CD4-positive, alpha-beta T cell (primary cell): ENCODE data around the gene SYNPO. TPM values are rescaled to one million over a fixed set of nuclear protein-coding genes. Genes with fewer than 3 reads are reported as not detected.

Experiments used
- ATAC-seq: fragments of 200-7000 bp; cut with Tn5 transposase; one replicate; pipeline ENCODE4 v1.10.0; 2022; ENCODE audit warnings: mild to moderate bottlenecking; ENCODE audit not compliant: poor library complexity
- CTCF ChIA-PET: fragments of 350-600 bp; sonication (Branson Sonifier 250); formaldehyde crosslinking; loops from one replicate; lab custom pipeline; 2021; ENCODE audit warnings: antibody characterized with exemption, inconsistent platforms; lab: Charles Lee
- POLR2A ChIA-PET: fragments of 350-600 bp; sonication (Branson Sonifier 250); formaldehyde crosslinking; loops from one replicate; lab custom pipeline; 2021; ENCODE audit warnings: antibody characterized with exemption, inconsistent platforms; lab: Charles Lee
- DNase-seq, 14 experiments: peaks; one replicate each; pipeline ENCODE4 v3.0.0-alpha.2; 2013 to 2020; ENCODE audit warnings: mixed read lengths in 2 of 14
- H3K27ac ChIP-seq, 2 donors: one replicate each; pipeline versions ENCODE4 v1.5.1 to v1.7.0; 2013; ENCODE audit warnings: low read length in 2 of 2, low read depth in 1 of 2, mild to moderate bottlenecking in 1 of 2
- H3K27me3 ChIP-seq, 2 experiments: 1 replicate in 1 of 2; 2 replicates in 1 of 2; pipeline versions ENCODE4 v1.6.1 to v1.7.0; 2013; ENCODE audit warnings: low read length in 2 of 2, control low read depth in 1 of 2, mild to moderate bottlenecking in 1 of 2, moderate library complexity in 1 of 2; ENCODE audit not compliant: insufficient read depth in 2 of 2, control insufficient read depth in 1 of 2
- H3K36me3 ChIP-seq: one replicate; pipeline ENCODE4 v1.6.1; 2013; ENCODE audit warnings: low read length, control low read depth; ENCODE audit not compliant: insufficient read depth
- H3K4me1 ChIP-seq: one replicate; pipeline ENCODE4 v1.6.1; 2013; ENCODE audit warnings: low read length, control low read depth; ENCODE audit not compliant: insufficient read depth
- H3K4me3 ChIP-seq: one replicate; pipeline ENCODE4 v1.5.1; 2013; ENCODE audit warnings: mild to moderate bottlenecking, low read length, moderate library complexity
- H3K9me3 ChIP-seq, 2 experiments: 1 replicate in 1 of 2; 2 replicates in 1 of 2; pipeline versions ENCODE4 v1.6.1 to v1.7.0; 2013; ENCODE audit warnings: low read length in 2 of 2, mild to moderate bottlenecking in 2 of 2, control low read depth in 1 of 2, moderate library complexity in 1 of 2; ENCODE audit not compliant: control insufficient read depth in 1 of 2, insufficient read depth in 1 of 2
- H3K27ac Mint-ChIP-seq: one replicate; pipeline ENCODE4 v1.8.0; 2020; ENCODE audit warnings: mixed read lengths
- H3K27me3 Mint-ChIP-seq: one replicate; pipeline ENCODE4 v1.8.0; 2021; ENCODE audit warnings: mixed read lengths
- H3K36me3 Mint-ChIP-seq: one replicate; pipeline ENCODE4 v1.8.0; 2021; ENCODE audit warnings: low read depth, mixed read lengths
- H3K4me1 Mint-ChIP-seq: one replicate; pipeline ENCODE4 v1.8.0; 2021; ENCODE audit warnings: low read depth, mixed read lengths
- H3K4me3 Mint-ChIP-seq: one replicate; pipeline ENCODE4 v1.8.0; 2020; ENCODE audit warnings: mild to moderate bottlenecking, mixed read lengths
- H3K9me3 Mint-ChIP-seq: one replicate; pipeline ENCODE4 v1.8.0; 2020; ENCODE audit warnings: mixed read lengths
- CTCF ChIP-seq: fragments of 200-600 bp; IDR thresholded peaks from one replicate; pipeline ENCODE4 v1.8.0; 2022; ENCODE audit warnings: antibody characterized with exemption, mild to moderate bottlenecking
- intact Hi-C, 2 experiments: fragments of 100-400 bp; cut with DNase I in 1 of 2; cut with micrococcal nuclease in 1 of 2; formaldehyde crosslinking; loops; one replicate each; pipeline versions ENCODE4 v1.15.1 to v1.9.0; 2023 to 2025; cut with DNase I, micrococcal nuclease
- total RNA-seq, 174 experiments: library from RNA in 2 of 174; stranded (reverse) in 2 of 174; gene quantifications; one replicate each; pipeline ENCODE4 v1.2.3 and lab custom pipeline; 2021 to 2026

SYNPO gene
- total RNA-seq, 2 experiments from 2014 or later: 0.06 to 0.14 TPM

DNA sequence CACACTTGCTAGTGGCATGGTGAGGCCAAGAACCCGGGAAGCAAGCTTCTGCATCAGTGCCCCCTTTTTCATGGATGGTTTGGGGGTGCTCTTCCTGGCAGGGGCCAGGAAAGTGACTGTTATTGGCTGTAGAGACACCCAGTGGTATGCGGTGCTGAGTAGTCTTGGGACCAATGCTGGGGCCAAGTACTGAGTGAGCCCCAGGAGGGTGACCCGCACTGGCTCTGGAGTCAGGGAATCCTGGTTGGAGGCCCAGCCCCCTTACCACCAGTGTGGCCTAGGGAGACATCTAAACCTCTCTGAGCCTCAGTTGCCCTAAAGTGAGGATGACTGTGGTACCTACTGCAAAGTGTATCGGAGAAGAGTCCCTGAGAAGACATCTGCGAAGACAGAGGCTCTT is 41.2 kb upstream of the SYNPO start:
- no peaks in the 10 kb centered on the region for H3K36me3 ChIP-seq
- no peak overlapping the region for H3K4me3 ChIP-seq
- no peaks in the 10 kb centered on the region for H3K4me1 Mint-ChIP-seq
- CTCF ChIA-PET: no interaction called here
- H3K27ac Mint-ChIP-seq: no peak overlapping the region
- no peaks in the 10 kb centered on the region for H3K9me3 ChIP-seq
- peaks cover 4% of the 10 kb centered on the region for H3K27me3 Mint-ChIP-seq
- no peak for ATAC-seq
- H3K4me1 ChIP-seq: no peaks in the 10 kb centered on the region
- H3K27ac ChIP-seq: no peak overlapping the region
- no peaks in the 10 kb centered on the region for H3K9me3 Mint-ChIP-seq
- TF ChIP-seq CTCF: no peak
- H3K36me3 Mint-ChIP-seq: no peaks in the 10 kb centered on the region
- no peak for DNase-seq
- POLR2A ChIA-PET: no interaction called here
- no peak overlapping the region for H3K4me3 Mint-ChIP-seq
- intact Hi-C loops: no loop called here
- H3K27me3 ChIP-seq: no peaks in the 10 kb centered on the region

DNA sequence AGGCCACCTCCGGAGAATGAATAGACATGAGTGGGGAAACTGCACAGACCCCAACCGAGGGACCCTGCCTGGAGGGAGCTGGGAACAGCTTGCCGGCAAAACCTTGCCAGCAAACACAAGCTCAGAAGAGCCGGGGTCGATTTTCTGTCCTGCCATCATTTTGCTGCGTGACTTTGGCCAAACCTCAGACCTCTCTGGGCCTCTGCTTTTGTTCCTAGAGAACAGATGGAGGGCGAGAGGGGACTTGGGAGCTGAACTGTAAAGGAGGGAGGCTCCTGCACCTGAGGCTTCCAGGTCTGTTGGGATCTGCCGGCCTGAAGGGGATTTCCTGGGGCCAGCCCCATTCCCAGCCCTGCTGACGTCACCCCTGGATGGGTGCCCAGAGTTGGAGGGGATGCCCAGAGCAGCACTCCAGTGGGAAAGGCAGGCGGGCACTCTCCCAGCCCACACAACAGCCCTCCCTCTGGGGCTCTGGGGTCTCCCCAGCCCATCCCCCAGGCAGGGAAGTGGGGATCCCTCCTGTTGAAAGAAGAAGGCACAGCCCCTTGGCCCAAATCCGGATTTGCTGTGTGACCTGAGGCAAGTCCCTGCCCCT is 40.4 kb upstream of the SYNPO start:
- intact Hi-C loops: no loop called here
- no peaks in the 10 kb centered on the region for H3K9me3 Mint-ChIP-seq
- no peak for TF ChIP-seq CTCF
- no peak overlapping the region for H3K4me3 ChIP-seq
- H3K9me3 ChIP-seq: no peaks in the 10 kb centered on the region
- no peaks in the 10 kb centered on the region for H3K36me3 Mint-ChIP-seq
- DNase-seq: no peak
- H3K27ac Mint-ChIP-seq: no peak overlapping the region
- H3K36me3 ChIP-seq: no peaks in the 10 kb centered on the region
- peaks cover 4% of the 10 kb centered on the region for H3K27me3 Mint-ChIP-seq
- H3K27ac ChIP-seq: no peak overlapping the region
- POLR2A ChIA-PET: no interaction called here
- no peak for ATAC-seq
- no peaks in the 10 kb centered on the region for H3K4me1 ChIP-seq
- H3K27me3 ChIP-seq: no peaks in the 10 kb centered on the region
- H3K4me1 Mint-ChIP-seq: no peaks in the 10 kb centered on the region
- CTCF ChIA-PET: no interaction called here
- no peak overlapping the region for H3K4me3 Mint-ChIP-seq

DNA sequence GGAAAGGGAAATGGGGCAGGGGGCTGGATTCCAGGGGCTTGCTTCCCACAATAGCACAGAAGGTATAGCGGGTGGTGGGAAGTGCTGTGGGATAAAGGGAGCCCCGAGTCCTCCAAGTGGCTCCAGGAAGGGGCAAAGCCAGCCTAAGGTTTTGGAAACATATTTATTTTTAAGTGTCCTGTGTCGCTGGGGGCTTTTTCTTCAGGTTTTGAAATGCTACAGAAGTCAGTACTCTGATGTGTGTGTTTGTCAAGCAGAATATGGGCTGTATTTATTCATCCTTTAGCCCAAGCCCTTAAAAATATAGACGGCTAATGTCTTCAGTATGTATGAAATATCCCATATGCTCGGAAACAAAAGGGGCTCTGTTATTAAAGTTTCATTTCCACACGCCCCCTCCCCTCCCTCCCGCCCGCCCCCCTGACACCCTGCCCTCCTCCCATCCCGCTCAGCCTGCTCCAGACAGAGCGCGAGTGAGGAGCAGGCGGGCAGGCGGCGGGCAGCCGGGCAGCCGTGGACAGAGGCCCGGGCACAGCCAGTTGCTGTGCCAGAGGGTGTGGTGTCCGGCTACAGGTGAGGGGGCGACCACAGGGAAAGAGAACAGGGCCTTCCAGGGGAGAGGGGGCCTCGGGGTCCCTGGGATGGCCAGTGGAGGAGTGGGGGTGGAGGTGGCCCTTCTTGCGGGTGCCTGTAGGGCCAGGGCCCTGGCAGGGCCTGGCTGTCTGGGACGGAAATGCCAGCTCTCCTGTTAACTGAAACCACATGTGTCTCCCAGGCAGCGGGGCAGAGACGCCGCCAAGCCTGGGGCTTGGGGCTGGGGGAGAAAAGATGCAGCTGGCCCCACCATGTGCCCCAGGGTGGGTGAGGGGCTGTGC is 39.6 kb upstream of the SYNPO start:
- no peak for DNase-seq
- POLR2A ChIA-PET: no interaction called here
- CTCF ChIA-PET: no interaction called here

More for the DNA sequence above, 39.6 kb upstream of the SYNPO start:
- Mint-ChIP-seq H3K36me3 (no peaks in the 10 kb centered on the region), H3K27ac (no peak overlapping the region), H3K4me1 (no peaks in the 10 kb centered on the region), H3K27me3 (peaks cover 4% of the 10 kb centered on the region), H3K9me3 (no peaks in the 10 kb centered on the region), H3K4me3 (no peak overlapping the region)
- H3K9me3 ChIP-seq: no peaks in the 10 kb centered on the region
- H3K27me3 ChIP-seq: no peaks in the 10 kb centered on the region
- no peak overlapping the region for H3K4me3 ChIP-seq
- no peaks in the 10 kb centered on the region for H3K36me3 ChIP-seq
- no peak overlapping the region for H3K27ac ChIP-seq
- no peak for TF ChIP-seq CTCF
- ATAC-seq: no peak
- H3K4me1 ChIP-seq: no peaks in the 10 kb centered on the region
- intact Hi-C loops: no loop called here
